Measurements from ENCODE around the gene GDF7.

The GDF7 gene

DNA sequence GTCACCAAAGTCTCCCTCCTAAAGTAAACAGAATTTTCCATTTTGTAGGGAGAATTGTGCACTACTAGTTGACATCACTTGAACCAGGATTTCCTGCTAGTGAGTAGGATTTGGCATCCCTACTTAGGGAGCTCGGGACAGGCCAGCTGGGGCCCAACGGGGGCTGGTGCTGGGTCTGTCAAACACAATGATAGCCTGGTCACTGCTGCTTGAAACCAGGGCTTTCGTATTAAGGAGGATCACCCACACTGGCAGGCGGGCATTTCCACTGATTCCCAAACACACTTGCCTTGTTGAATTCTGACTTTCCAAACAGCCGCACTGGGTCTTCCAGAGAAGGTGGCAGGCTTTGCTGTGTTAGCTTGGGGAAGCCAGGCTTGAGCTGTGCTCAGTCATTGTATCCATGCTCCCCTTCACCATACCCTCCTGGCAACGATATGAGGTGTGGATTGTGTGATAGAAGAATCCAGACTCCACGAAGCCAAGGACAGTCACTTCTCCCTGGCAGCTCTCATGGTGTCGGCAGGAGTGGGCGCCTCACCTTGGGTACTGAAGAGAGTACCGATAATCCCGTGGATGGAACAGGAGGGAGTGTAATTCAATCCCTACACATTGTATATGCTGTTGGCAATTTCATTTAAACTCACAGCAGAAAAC, 7.5 kb downstream of the GDF7 start:
- DNase-seq (ENCODE audit: low read depth in 2 of 2) = no peak
- TF ChIP-seq, protein P1, sequence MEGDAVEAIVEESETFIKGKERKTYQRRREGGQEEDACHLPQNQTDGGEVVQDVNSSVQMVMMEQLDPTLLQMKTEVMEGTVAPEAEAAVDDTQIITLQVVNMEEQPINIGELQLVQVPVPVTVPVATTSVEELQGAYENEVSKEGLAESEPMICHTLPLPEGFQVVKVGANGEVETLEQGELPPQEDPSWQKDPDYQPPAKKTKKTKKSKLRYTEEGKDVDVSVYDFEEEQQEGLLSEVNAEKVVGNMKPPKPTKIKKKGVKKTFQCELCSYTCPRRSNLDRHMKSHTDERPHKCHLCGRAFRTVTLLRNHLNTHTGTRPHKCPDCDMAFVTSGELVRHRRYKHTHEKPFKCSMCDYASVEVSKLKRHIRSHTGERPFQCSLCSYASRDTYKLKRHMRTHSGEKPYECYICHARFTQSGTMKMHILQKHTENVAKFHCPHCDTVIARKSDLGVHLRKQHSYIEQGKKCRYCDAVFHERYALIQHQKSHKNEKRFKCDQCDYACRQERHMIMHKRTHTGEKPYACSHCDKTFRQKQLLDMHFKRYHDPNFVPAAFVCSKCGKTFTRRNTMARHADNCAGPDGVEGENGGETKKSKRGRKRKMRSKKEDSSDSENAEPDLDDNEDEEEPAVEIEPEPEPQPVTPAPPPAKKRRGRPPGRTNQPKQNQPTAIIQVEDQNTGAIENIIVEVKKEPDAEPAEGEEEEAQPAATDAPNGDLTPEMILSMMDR (IDR thresholded peaks at IDR 0.05; ENCODE audit: low read depth, low read length) = no peak
- H3K4me3 ChIP-seq (replicated peaks in 1 of 2; ENCODE audit: low read depth in 2 of 2, low read length in 2 of 2) = no peak overlapping the region

DNA sequence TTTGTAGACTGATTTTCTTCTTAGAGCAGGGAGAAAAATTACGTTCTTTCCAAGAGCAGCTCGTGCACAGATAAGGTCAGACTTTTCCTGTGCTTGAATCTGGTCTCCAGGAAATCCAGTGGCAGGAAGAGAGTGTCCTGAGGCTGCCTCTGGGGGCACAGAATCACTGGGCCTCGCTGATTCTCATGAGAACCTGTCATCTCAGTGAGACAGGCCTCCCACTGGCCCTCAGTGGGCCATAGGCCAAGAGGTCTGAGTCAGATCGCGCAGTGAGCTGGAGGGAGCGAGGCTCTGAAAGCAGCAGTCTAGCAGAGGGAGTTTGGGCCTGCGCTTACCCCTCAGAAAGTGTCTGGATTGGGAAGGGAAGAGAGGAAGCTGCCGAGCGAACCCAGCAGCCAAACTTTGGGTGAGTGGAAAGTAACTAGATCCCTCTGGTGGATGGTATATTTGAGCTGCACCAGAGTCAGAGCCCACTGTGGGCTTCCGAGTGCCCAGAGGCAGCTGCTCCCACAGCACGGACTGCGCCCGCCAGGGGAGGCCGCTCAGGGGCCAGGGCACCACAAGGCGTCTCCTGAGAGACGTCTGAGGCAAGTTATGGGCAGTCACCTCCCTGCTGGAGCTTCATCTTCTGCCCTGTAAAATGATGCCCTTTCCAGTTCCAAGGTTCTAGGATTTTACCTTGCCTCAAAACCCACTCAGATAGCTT, 8.2 kb downstream of the GDF7 start:
- DNase-seq (ENCODE audit: low read depth in 2 of 2) = peak; percentile 84 to 89
- no peak overlapping the region for H3K4me3 ChIP-seq (replicated peaks in 1 of 2; ENCODE audit: low read depth in 2 of 2, low read length in 2 of 2)
- TF ChIP-seq, protein P1 (IDR thresholded peaks at IDR 0.05; ENCODE audit: low read depth, low read length) = no peak

DNA sequence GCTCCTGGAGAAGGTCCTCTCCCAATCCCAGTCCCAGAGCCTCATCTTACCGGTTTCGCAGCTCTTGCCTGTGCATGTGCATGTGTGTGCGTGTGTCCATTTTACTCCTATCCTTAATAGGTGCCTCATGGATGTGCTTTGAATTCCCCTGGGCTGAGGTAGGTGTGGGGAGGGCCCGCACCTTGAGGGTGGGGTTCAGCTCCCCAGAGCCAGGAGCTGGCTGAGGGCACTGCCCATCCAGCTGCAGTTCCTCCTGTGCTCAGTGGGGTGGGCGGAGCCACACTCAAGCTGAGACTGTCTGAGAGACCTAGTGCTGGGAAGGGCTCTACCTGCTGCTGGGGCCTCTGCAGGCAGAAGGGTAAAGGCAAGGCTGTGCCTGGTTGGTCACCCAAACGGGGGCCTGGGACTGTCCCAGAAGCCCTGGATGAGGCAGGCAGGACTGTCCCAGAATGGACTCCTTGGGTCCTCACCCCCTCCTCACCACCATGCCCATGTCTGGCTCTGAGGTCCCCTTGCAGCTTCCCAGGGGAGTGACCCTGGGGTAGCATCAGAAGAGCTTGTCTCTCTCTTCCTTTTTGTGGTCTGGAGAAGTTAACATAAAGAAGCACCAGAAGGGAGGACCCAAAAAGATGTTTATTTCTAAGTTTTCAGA, 8.9 kb downstream of the GDF7 start:
- TF ChIP-seq, protein P1 (IDR thresholded peaks at IDR 0.05; ENCODE audit: low read depth, low read length) = no peak
- H3K4me3 ChIP-seq (replicated peaks in 1 of 2; ENCODE audit: low read depth in 2 of 2, low read length in 2 of 2) = no peak overlapping the region
- DNase-seq (ENCODE audit: low read depth in 2 of 2) = no peak

DNA sequence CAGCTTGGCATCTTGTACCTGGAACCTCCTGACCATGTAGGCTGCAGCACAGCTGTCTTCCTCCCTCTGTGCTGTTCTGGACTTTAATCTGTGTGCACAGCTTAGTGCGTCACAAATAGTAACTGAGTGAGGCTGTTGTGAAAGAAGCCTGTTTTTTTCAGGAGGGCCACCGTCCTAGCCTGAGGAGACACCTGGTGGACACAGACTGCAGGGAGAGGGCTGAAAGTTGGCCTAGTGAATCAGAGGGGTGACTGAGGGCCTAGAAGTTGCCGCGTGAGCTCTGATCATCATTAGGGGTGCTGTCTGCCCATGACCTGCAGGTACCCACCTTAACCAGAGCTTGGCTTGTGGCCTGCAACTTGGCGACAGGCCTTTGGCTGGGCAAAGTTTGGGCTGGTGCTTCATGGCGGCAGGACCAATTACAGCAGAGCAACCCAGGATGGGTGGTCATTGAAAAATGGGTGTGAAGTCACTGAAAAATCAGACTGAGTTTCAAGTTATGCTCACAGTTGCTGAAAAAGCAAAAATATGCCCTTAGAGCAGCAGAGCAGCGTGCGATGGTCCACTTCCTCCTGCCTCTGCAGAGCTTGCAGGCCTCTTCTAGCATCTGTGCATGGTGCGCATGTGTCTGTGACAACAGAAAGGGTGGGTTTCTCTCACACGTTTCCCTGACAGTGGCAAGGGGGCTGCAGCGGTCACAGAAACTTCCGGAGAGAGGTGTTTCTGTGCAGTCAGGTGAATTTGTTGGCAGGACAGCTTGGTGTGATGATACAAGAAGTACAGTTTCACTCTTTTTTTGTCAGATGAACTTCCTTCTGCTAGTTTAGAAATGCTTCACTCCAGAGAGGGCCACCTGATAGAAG, 9.6 kb downstream of the GDF7 start:
- TF ChIP-seq, protein P1 (IDR thresholded peaks at IDR 0.05; ENCODE audit: low read depth, low read length) = peak; percentile 10
- no peak overlapping the region for H3K4me3 ChIP-seq (replicated peaks in 1 of 2; ENCODE audit: low read depth in 2 of 2, low read length in 2 of 2)
- peak in 1 of 2 donors; percentile 35 for DNase-seq (ENCODE audit: low read depth in 2 of 2)

DNA sequence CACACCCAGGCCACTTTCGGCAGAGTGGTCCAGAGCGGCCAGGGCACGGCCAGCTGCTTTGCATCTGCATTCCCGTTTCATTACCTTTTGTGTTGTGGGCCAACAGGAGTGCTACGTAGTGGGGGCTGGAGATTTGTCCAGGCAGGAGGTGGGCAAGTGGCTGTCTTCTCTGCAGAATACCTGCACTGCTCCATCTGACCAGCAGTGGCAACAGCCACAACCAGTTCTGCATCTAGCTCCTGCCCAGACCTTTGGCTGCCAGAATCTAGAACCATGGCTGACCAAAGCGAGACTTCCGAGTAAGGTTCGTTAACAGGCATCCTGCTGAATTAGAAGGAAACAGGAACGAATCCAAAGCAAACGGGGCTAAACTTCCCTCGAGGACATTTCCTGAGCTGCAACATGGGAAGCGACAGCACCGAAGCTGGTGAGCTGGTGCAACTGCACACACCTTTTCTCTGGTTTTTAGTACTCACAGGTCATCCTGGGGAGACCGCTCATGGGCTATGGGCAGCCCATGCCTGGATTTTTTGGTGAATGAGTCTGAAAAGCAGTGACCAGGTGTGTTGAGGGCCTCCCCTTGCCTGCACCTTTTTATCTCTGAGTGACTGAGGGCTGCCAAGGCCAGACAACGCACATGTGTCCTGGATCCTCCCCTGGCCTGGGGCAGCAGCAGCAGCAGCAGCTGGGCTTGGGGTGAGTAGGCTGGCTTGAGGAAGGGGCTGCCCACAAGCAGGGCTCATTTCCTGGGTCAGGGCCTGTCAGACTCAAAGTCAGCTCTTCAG, 10.5 kb downstream of the GDF7 start:
- TF ChIP-seq, protein P1 (IDR thresholded peaks at IDR 0.05; ENCODE audit: low read depth, low read length) = no peak
- no peak for DNase-seq (ENCODE audit: low read depth in 2 of 2)
- H3K4me3 ChIP-seq (replicated peaks in 1 of 2; ENCODE audit: low read depth in 2 of 2, low read length in 2 of 2) = no peak overlapping the region

DNA sequence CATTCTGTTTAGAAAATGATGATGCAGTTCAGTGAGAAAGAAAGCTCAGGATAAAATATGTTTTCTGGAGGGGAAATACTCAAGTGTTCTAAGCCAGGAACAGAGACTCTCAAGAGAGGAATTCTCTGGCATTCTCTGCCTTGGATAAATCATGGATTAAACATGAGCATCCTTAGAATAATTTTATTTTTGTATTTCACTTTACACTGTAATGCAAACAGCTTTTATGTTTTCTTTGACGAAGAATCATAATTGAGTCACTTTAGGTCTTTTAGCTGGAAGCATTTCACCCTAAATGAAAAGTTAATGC, 11.1 kb downstream of the GDF7 start:
- H3K4me3 ChIP-seq (replicated peaks in 1 of 2; ENCODE audit: low read depth in 2 of 2, low read length in 2 of 2) = no peak overlapping the region
- TF ChIP-seq, protein P1 (IDR thresholded peaks at IDR 0.05; ENCODE audit: low read depth, low read length) = no peak
- no peak for DNase-seq (ENCODE audit: low read depth in 2 of 2)

Data from cardiac fibroblast (primary cell).